GM21526 (cell line): ENCODE measurements around the gene SLC4A9.
"Not testable (repeated sequence)": the region's sequence is repeated elsewhere in the genome, so short reads cannot be mapped to it uniquely, and the experiment has no call there.

Experiments used
- ATAC-seq: cut with Tn5 transposase; IDR thresholded peaks from one replicate; pipeline ENCODE4 v1.9.1; 2021; ENCODE audit warnings: moderate library complexity; ENCODE audit not compliant: unreplicated experiment, low FRiP score

Gene SLC4A9

GRCh38 chr5:140338336-140338735, 21.7 kb upstream of the SLC4A9 start:
- no peak for ATAC-seq

- ATAC-seq: no peak
Observed at GRCh38 chr5:140338908-140339307, 21.1 kb upstream of the SLC4A9 start.

GRCh38 chr5:140339636-140340035, 20.4 kb upstream of the SLC4A9 start:
- no peak for ATAC-seq

GRCh38 chr5:140340605-140341121, 19.3 kb upstream of the SLC4A9 start:
- ATAC-seq: no peak

GRCh38 chr5:140341591-140341990, 18.4 kb upstream of the SLC4A9 start:
- no peak for ATAC-seq

- no peak for ATAC-seq
Observed at GRCh38 chr5:140342287-140342686, 17.7 kb upstream of the SLC4A9 start.

- no peak for ATAC-seq
Observed at GRCh38 chr5:140342896-140343295, 17.1 kb upstream of the SLC4A9 start.

- ATAC-seq: not testable (repeated sequence)
Observed at GRCh38 chr5:140343849-140344248, 16.1 kb upstream of the SLC4A9 start.

- no peak for ATAC-seq
Observed at GRCh38 chr5:140344683-140345423, 15.1 kb upstream of the SLC4A9 start.

- peak; percentile 18 for ATAC-seq
Observed at GRCh38 chr5:140345919-140346347, 14.1 kb upstream of the SLC4A9 start.

GRCh38 chr5:140346348-140347221, 13.4 kb upstream of the SLC4A9 start, which contains the start of gene HBEGF:
Gene HBEGF, minus strand, starts transcription at chr5:140346603. Its CDS starts 275 bp downstream, at chr5:140346328.
- ATAC-seq: peak; percentile 77

- no peak for ATAC-seq
Observed at GRCh38 chr5:140347360-140347759, 12.6 kb upstream of the SLC4A9 start.

- no peak for ATAC-seq
Observed at GRCh38 chr5:140348104-140348503, 11.9 kb upstream of the SLC4A9 start.

- no peak for ATAC-seq
Observed at GRCh38 chr5:140349244-140349643, 10.8 kb upstream of the SLC4A9 start.

GRCh38 chr5:140351609-140352334, 8.2 kb upstream of the SLC4A9 start:
- peak; percentile 68 for ATAC-seq

- ATAC-seq: no peak
Observed at GRCh38 chr5:140355546-140355945, 4.4 kb upstream of the SLC4A9 start.

GRCh38 chr5:140356853-140357725, 2.9 kb upstream of the SLC4A9 start:
- ATAC-seq: no peak

GRCh38 chr5:140357726-140358093, 2.3 kb upstream of the SLC4A9 start:
- peak; percentile 89 for ATAC-seq

GRCh38 chr5:140358738-140359310, 1.2 kb upstream of the SLC4A9 start:
- no peak for ATAC-seq
